WTC11 (cell line): ENCODE results near the gene CLEC16A.

Experiments
- EMX1 ChIP-seq: fragments of 250-450 bp; sonication (Bioruptor Pico); IDR thresholded peaks from 2 replicates; pipeline ENCODE4 v1.8.0; 2021; ENCODE audit warnings: mild to moderate bottlenecking
- FOXJ3 ChIP-seq: sonication (generic); formaldehyde crosslinking; IDR thresholded peaks from 2 replicates; pipeline ENCODE4 v1.9.0; 2021; ENCODE audit warnings: missing genetic modification reagents, mild to moderate bottlenecking, borderline replicate concordance
- GRHL2 ChIP-seq: fragments of 250-450 bp; sonication (Bioruptor Pico); IDR thresholded peaks from 2 replicates; pipeline ENCODE4 v1.8.0; 2022; ENCODE audit warnings: mild to moderate bottlenecking, moderate library complexity; ENCODE audit not compliant: insufficient replicate concordance, severe bottlenecking
- NR2C2 ChIP-seq: sonication (generic); formaldehyde crosslinking; IDR thresholded peaks from 2 replicates; pipeline ENCODE4 v1.8.0; 2022; ENCODE audit warnings: mild to moderate bottlenecking, missing genetic modification reagents
- NR3C1 ChIP-seq: sonication (generic); formaldehyde crosslinking; conservative IDR thresholded peaks from 2 replicates; pipeline ENCODE4 v1.8.1; 2023; ENCODE audit warnings: low read depth, mild to moderate bottlenecking, missing genetic modification reagents
- SP1 ChIP-seq: sonication (generic); formaldehyde crosslinking; conservative IDR thresholded peaks from 2 replicates; pipeline ENCODE4 v1.8.1; 2022; ENCODE audit warnings: missing genetic modification reagents
- TF ChIP-seq, protein P1 (sequence below): sonication (generic); formaldehyde crosslinking; IDR thresholded peaks from 2 replicates; pipeline ENCODE4 v1.8.0; 2022; ENCODE audit warnings: mild to moderate bottlenecking, missing genetic modification reagents
- TF ChIP-seq, protein P2 (sequence below): sonication (generic); formaldehyde crosslinking; IDR thresholded peaks from 2 replicates; pipeline ENCODE4 v1.8.0; 2022; ENCODE audit warnings: mild to moderate bottlenecking, missing genetic modification reagents
- TF ChIP-seq, protein P3 (sequence below): fragments of 200-600 bp; IDR thresholded peaks from 2 replicates; pipeline ENCODE4 v1.8.0; 2022; ENCODE audit warnings: antibody characterized with exemption
- TF ChIP-seq, protein P4 (sequence below): sonication (generic); formaldehyde crosslinking; IDR thresholded peaks from 2 replicates; pipeline ENCODE4 v1.8.0; 2022; ENCODE audit warnings: mild to moderate bottlenecking, missing genetic modification reagents
- TF ChIP-seq, protein P5 (sequence below): sonication (generic); formaldehyde crosslinking; IDR thresholded peaks from 2 replicates; pipeline ENCODE4 v1.8.0; 2022; ENCODE audit warnings: mild to moderate bottlenecking, missing genetic modification reagents
- TF ChIP-seq, protein P6 (sequence below): sonication (generic); formaldehyde crosslinking; IDR thresholded peaks from 2 replicates; pipeline ENCODE4 v1.8.1; 2022; ENCODE audit warnings: low read depth, missing genetic modification reagents, borderline replicate concordance
- TF ChIP-seq, protein P7 (sequence below): sonication (generic); formaldehyde crosslinking; IDR thresholded peaks from 2 replicates; pipeline ENCODE4 v1.8.0; 2022; ENCODE audit warnings: missing genetic modification reagents

- TF ChIP-seq, protein P1, sequence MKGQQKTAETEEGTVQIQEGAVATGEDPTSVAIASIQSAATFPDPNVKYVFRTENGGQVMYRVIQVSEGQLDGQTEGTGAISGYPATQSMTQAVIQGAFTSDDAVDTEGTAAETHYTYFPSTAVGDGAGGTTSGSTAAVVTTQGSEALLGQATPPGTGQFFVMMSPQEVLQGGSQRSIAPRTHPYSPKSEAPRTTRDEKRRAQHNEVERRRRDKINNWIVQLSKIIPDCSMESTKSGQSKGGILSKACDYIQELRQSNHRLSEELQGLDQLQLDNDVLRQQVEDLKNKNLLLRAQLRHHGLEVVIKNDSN (CRISPR knock-in tag), result no peak
- TF ChIP-seq, protein P2, sequence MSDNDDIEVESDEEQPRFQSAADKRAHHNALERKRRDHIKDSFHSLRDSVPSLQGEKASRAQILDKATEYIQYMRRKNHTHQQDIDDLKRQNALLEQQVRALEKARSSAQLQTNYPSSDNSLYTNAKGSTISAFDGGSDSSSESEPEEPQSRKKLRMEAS, result no peak
- TF ChIP-seq EMX1 (no peak), NR3C1 (CRISPR knock-in tag) (no peak), SP1 (CRISPR knock-in tag) (no peak), NR2C2 (CRISPR knock-in tag) (no peak), GRHL2 (no peak), FOXJ3 (CRISPR knock-in tag) (no peak)
- TF ChIP-seq, protein P3, sequence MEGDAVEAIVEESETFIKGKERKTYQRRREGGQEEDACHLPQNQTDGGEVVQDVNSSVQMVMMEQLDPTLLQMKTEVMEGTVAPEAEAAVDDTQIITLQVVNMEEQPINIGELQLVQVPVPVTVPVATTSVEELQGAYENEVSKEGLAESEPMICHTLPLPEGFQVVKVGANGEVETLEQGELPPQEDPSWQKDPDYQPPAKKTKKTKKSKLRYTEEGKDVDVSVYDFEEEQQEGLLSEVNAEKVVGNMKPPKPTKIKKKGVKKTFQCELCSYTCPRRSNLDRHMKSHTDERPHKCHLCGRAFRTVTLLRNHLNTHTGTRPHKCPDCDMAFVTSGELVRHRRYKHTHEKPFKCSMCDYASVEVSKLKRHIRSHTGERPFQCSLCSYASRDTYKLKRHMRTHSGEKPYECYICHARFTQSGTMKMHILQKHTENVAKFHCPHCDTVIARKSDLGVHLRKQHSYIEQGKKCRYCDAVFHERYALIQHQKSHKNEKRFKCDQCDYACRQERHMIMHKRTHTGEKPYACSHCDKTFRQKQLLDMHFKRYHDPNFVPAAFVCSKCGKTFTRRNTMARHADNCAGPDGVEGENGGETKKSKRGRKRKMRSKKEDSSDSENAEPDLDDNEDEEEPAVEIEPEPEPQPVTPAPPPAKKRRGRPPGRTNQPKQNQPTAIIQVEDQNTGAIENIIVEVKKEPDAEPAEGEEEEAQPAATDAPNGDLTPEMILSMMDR, result no peak
- TF ChIP-seq, protein P4, sequence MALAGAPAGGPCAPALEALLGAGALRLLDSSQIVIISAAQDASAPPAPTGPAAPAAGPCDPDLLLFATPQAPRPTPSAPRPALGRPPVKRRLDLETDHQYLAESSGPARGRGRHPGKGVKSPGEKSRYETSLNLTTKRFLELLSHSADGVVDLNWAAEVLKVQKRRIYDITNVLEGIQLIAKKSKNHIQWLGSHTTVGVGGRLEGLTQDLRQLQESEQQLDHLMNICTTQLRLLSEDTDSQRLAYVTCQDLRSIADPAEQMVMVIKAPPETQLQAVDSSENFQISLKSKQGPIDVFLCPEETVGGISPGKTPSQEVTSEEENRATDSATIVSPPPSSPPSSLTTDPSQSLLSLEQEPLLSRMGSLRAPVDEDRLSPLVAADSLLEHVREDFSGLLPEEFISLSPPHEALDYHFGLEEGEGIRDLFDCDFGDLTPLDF (CRISPR knock-in tag), result no peak
- TF ChIP-seq, protein P5, sequence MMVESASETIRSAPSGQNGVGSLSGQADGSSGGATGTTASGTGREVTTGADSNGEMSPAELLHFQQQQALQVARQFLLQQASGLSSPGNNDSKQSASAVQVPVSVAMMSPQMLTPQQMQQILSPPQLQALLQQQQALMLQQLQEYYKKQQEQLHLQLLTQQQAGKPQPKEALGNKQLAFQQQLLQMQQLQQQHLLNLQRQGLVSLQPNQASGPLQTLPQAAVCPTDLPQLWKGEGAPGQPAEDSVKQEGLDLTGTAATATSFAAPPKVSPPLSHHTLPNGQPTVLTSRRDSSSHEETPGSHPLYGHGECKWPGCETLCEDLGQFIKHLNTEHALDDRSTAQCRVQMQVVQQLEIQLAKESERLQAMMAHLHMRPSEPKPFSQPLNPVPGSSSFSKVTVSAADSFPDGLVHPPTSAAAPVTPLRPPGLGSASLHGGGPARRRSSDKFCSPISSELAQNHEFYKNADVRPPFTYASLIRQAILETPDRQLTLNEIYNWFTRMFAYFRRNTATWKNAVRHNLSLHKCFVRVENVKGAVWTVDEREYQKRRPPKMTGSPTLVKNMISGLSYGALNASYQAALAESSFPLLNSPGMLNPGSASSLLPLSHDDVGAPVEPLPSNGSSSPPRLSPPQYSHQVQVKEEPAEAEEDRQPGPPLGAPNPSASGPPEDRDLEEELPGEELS (CRISPR knock-in tag), result no peak
- TF ChIP-seq, protein P6, sequence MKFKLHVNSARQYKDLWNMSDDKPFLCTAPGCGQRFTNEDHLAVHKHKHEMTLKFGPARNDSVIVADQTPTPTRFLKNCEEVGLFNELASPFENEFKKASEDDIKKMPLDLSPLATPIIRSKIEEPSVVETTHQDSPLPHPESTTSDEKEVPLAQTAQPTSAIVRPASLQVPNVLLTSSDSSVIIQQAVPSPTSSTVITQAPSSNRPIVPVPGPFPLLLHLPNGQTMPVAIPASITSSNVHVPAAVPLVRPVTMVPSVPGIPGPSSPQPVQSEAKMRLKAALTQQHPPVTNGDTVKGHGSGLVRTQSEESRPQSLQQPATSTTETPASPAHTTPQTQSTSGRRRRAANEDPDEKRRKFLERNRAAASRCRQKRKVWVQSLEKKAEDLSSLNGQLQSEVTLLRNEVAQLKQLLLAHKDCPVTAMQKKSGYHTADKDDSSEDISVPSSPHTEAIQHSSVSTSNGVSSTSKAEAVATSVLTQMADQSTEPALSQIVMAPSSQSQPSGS (CRISPR knock-in tag), result no peak
- TF ChIP-seq, protein P7, sequence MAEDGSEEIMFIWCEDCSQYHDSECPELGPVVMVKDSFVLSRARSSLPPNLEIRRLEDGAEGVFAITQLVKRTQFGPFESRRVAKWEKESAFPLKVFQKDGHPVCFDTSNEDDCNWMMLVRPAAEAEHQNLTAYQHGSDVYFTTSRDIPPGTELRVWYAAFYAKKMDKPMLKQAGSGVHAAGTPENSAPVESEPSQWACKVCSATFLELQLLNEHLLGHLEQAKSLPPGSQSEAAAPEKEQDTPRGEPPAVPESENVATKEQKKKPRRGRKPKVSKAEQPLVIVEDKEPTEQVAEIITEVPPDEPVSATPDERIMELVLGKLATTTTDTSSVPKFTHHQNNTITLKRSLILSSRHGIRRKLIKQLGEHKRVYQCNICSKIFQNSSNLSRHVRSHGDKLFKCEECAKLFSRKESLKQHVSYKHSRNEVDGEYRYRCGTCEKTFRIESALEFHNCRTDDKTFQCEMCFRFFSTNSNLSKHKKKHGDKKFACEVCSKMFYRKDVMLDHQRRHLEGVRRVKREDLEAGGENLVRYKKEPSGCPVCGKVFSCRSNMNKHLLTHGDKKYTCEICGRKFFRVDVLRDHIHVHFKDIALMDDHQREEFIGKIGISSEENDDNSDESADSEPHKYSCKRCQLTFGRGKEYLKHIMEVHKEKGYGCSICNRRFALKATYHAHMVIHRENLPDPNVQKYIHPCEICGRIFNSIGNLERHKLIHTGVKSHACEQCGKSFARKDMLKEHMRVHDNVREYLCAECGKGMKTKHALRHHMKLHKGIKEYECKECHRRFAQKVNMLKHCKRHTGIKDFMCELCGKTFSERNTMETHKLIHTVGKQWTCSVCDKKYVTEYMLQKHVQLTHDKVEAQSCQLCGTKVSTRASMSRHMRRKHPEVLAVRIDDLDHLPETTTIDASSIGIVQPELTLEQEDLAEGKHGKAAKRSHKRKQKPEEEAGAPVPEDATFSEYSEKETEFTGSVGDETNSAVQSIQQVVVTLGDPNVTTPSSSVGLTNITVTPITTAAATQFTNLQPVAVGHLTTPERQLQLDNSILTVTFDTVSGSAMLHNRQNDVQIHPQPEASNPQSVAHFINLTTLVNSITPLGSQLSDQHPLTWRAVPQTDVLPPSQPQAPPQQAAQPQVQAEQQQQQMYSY (CRISPR knock-in tag), result no peak
Measured at GRCh38 chr16:11010575-11011221, 66.3 kb downstream of the CLEC16A start.
